Heart left ventricle (tissue), 13 donors: ENCODE results near the gene OSBPL7.

Experiments
- CTCF ChIP-seq, 12 donors: fragments of 200-600 bp; sonication (generic) in 4 of 12; IDR thresholded peaks; one replicate each; pipeline versions ENCODE4 v1.5.0 to v1.8.0; 2018 to 2022; ENCODE audit warnings: antibody characterized with exemption in 12 of 12, mild to moderate bottlenecking in 5 of 12
- POLR2A ChIP-seq, 2 donors: fragments of 450-650 bp; IDR thresholded peaks; one replicate each; pipeline ENCODE4 v1.6.1; 2017; ENCODE audit warnings: antibody characterized with exemption in 2 of 2, mild to moderate bottlenecking in 2 of 2, moderate library complexity in 2 of 2
- donor health status: ischemic (EF 13 %, LVEDD 7.1; RV severe dilation, severe dysfunction).
- donor health status: DM: no; HTN: yes; CAD: no.
- donor health status: DM: no; HTN: no; CAD: no.
- donor health status: ischemic (EF 25% LVEDD 6.9; RV normal size, moderate dysfunction).
- donor health status: ischemic (EF 25% LVEDD 5.7; RV mildly dilated, moderate dysfunction).
- donor health status: ischemic (EF 35%, LVEDD 5.7; RV mildly dilated, moderate dysfunction).
- donor health status: nonischemic (EF 11% LVEDD 7.7; RV severe dilation, severe dysfunction).
- donor health status: DM: yes; HTN: yes; CAD: no.
- donor health status: PGD.
- donor health status: ischemic (EF 29% LVEDD 5.4; RV normal size, mild dysfunction).
- donor health status: nonischemic (EF 23%, LVEDD 6.1; RV moderate dilation, normal function).

- TF ChIP-seq CTCF (IDR thresholded peaks at IDR 0.05) (peak in 1 of 12 donors; percentile 8), POLR2A (IDR thresholded peaks at IDR 0.05) (no peak)
These were observed 23.5 kb upstream of the OSBPL7 start for GRCh38 chr17:47844814-47845715.
